Spinal cord (tissue), 10 donors: Measurements from ENCODE around the gene TMC4. TPM values are rescaled to one million over a fixed set of nuclear protein-coding genes. Genes with fewer than 3 reads are reported as not detected.
"Not testable (repeated sequence)": the region's sequence is repeated elsewhere in the genome, so short reads cannot be mapped to it uniquely, and the experiment has no call there.

Source experiments
- DNase-seq, 6 donors: peaks; one replicate each; pipeline versions ENCODE4 v3.0.0 to v3.0.0-alpha.2; 2013 to 2015; ENCODE audit warnings: low spot score in 6 of 6, low read depth in 4 of 6
- H3K27ac ChIP-seq: one replicate; pipeline ENCODE4 v1.5.1; 2013; ENCODE audit warnings: low read depth, low read length, control low read depth
- H3K27me3 ChIP-seq: one replicate; pipeline ENCODE4 v1.6.1; 2013; ENCODE audit warnings: low read length; ENCODE audit not compliant: control insufficient read depth, insufficient read depth
- H3K36me3 ChIP-seq: one replicate; pipeline ENCODE4 v1.6.1; 2013; ENCODE audit warnings: low read length; ENCODE audit not compliant: control insufficient read depth, insufficient read depth
- H3K4me1 ChIP-seq: one replicate; pipeline ENCODE4 v1.6.1; 2013; ENCODE audit warnings: low read length; ENCODE audit not compliant: control insufficient read depth, insufficient read depth
- H3K4me3 ChIP-seq: one replicate; pipeline ENCODE4 v1.5.1; 2013; ENCODE audit warnings: low read depth, low read length, control low read depth
- H3K9me3 ChIP-seq: one replicate; pipeline ENCODE4 v1.6.1; 2013; ENCODE audit warnings: low read length; ENCODE audit not compliant: control insufficient read depth, insufficient read depth
- WGBS: methylation state at CpG from one replicate; pipeline ENCODE4 v1.1.5; 2013; ENCODE audit warnings: missing lambda C conversion rate; ENCODE audit not compliant: insufficient coverage; 5-methylcytosine and 5-hydroxymethylcytosine counted together
- polyA plus RNA-seq, 2 donors: library from polyadenylated mRNA; unstranded; fragments of 120-200 nt; gene quantifications; one replicate each; pipeline ENCODE4 v1.2.1, GENCODE V29; 2013; ENCODE audit not compliant: insufficient read length in 2 of 2
- total RNA-seq, 2 donors: library from RNA; depleted of rRNA in 1 of 2; stranded (reverse); fragments of 120-200 nt in 1 of 2; fragments of >200 nt in 1 of 2; gene quantifications; one replicate each; pipeline versions ENCODE4 v1.2.3 to v1.2.4, GENCODE V29; 2013 to 2014
- donor health status: healthy.

Gene TMC4
- total and polyA plus RNA-seq, 4 donors: 0.50 to 4.2 (median 2.4) TPM

GRCh38 chr19:54211235-54211634 lies 38.3 kb upstream of the TMC4 start:
- DNase-seq: no peak
- 94% methylated on average over 12 of the region's 12 CpGs for WGBS
- Histone ChIP-seq H3K4me1 (peaks cover 20% of the 10 kb centered on the region), H3K9me3 (no peaks in the 10 kb centered on the region), H3K36me3 (peaks cover 35% of the 10 kb centered on the region), H3K27me3 (no peaks in the 10 kb centered on the region), H3K27ac (no peak overlapping the region), H3K4me3 (no peak overlapping the region)

- peaks cover 46% of the 10 kb centered on the region for H3K36me3 ChIP-seq
- no peak overlapping the region for H3K4me3 ChIP-seq
- 58% methylated on average over 6 of the region's 10 CpGs for WGBS
- peak overlapping the region; percentile 71 for H3K27ac ChIP-seq
- H3K27me3 ChIP-seq: no peaks in the 10 kb centered on the region
- DNase-seq: peak in 3 of 6 donors; percentile 59 to 87 (median 84)
- H3K9me3 ChIP-seq: no peaks in the 10 kb centered on the region
- H3K4me1 ChIP-seq: peaks cover 20% of the 10 kb centered on the region
These were observed 37.0 kb upstream of the TMC4 start for GRCh38 chr19:54209811-54210494.

DNA sequence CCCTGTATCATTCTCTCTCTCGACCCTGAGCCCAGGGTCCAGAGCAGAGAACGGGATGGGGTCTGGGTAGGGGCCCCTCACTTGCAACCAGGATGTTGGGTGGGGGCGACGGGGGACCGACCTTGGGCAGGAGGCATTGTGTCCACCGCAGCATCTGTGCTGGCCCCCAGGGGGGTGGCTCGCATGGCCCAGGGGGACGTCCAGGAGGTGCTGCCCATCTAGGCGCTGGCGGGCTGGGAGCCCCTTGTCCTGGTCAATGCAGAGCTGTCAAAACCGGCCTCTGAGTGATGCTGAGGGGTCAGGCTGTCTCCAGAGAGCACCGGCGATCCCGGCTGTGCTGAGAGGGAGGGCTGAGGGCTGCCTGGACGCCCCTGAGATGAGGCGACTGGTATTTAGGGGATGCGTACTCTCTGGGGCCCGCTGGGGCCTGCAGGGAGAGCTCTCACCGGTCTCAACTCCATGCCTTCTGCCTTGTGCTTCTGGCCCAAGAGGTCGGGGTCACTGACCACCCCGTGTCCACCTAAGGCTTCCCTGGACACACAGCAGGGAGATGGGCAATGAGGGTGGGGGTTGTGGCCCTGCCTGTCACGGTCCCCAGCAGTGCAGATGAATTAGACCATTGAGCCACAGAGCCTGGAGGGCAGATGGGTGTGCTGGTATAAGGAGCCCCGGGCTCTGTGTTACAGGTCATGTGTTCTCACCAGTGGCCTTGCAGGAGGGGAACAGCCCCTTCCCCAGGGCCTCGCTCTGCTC lies 36.3 kb upstream of the TMC4 start:
- H3K4me1 ChIP-seq: peaks cover 20% of the 10 kb centered on the region
- no peaks in the 10 kb centered on the region for H3K9me3 ChIP-seq
- H3K27me3 ChIP-seq: no peaks in the 10 kb centered on the region
- H3K27ac ChIP-seq: peak overlapping the region; percentile 71
- peaks cover 51% of the 10 kb centered on the region for H3K36me3 ChIP-seq
- no peak overlapping the region for H3K4me3 ChIP-seq
- DNase-seq: no peak
- WGBS: 41% methylated on average over 22 of the region's 24 CpGs

DNA sequence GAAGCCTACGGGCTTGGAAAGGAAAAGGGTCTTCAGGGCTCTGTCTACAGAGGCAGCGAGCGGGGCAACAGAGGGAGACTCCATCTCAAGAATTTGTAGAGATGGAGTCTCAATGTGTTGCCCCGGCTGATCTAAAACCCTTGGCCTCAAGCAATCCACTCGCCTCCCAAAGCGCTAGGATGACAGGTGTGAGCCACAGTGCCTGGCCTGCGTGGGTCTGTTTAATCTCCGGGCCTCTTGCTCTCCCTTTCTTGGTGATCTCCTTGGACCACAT lies 35.8 kb upstream of the TMC4 start:
- no peak overlapping the region for H3K4me3 ChIP-seq
- 77% methylated on average over 8 of the region's 8 CpGs for WGBS
- DNase-seq: no peak
- peaks cover 20% of the 10 kb centered on the region for H3K4me1 ChIP-seq
- peaks cover 56% of the 10 kb centered on the region for H3K36me3 ChIP-seq
- H3K9me3 ChIP-seq: no peaks in the 10 kb centered on the region
- peak overlapping the region; percentile 71 for H3K27ac ChIP-seq
- H3K27me3 ChIP-seq: no peaks in the 10 kb centered on the region

GRCh38 chr19:54207983-54208783 lies 35.2 kb upstream of the TMC4 start:
- Histone ChIP-seq H3K27ac (peak overlapping the region; percentile 54), H3K36me3 (peaks cover 61% of the 10 kb centered on the region), H3K4me1 (peaks cover 20% of the 10 kb centered on the region), H3K27me3 (no peaks in the 10 kb centered on the region), H3K4me3 (no peak overlapping the region), H3K9me3 (no peaks in the 10 kb centered on the region)
- DNase-seq: peak in 2 of 6 donors; percentile 6 to 60
- 72% methylated on average over 13 of the region's 18 CpGs for WGBS

DNA sequence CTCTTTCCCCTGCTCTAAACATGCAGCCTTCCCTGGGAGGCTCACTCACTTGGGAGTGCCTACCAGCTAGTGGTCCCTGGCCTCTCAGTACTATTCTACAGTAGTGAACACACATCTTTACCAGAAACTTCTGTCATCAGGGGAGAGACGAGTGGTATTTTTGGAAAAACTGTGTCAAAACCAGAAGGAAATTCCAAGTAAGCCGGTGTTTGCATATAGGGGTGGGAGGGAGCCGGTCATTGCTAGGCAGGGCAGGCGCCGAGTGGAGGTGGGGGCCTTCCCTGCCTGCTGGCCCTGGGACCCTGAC lies 34.7 kb upstream of the TMC4 start:
- Histone ChIP-seq H3K36me3 (peaks cover 67% of the 10 kb centered on the region), H3K27ac (peak overlapping the region; percentile 54), H3K4me3 (no peak overlapping the region), H3K27me3 (no peaks in the 10 kb centered on the region), H3K4me1 (peaks cover 20% of the 10 kb centered on the region), H3K9me3 (no peaks in the 10 kb centered on the region)
- DNase-seq: no peak
- WGBS: 92% methylated on average over 5 of the region's 5 CpGs

- 95% methylated on average over 13 of the region's 23 CpGs for WGBS
- H3K36me3 ChIP-seq: peaks cover 69% of the 10 kb centered on the region
- not testable (repeated sequence) for DNase-seq, H3K27ac ChIP-seq, H3K4me3 ChIP-seq, H3K9me3 ChIP-seq, H3K27me3 ChIP-seq
- H3K4me1 ChIP-seq: peaks cover 20% of the 10 kb centered on the region
These were observed 34.2 kb upstream of the TMC4 start for GRCh38 chr19:54207193-54207592.

DNA sequence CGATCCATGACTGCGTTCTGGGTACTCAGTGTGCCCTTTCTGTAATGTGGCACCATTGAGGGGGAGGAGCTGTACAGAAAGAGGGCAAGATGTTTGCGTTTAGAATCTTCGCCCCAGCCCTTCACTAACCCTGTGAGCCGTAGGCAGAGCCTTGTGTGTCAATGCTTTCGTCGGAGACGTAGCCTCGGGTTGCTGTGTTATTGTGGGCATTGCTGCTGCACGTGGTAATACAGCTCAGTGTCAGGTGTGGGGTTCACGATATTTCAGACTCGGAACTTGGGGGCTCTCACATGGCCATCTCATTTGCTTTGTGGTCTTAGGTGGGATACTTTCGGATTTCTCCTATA lies 33.8 kb upstream of the TMC4 start:
- no peak for DNase-seq
- Histone ChIP-seq H3K9me3 (no peaks in the 10 kb centered on the region), H3K27me3 (no peaks in the 10 kb centered on the region), H3K36me3 (peaks cover 73% of the 10 kb centered on the region), H3K4me3 (no peak overlapping the region), H3K27ac (no peak overlapping the region), H3K4me1 (peaks cover 24% of the 10 kb centered on the region)
- 86% methylated on average over 13 of the region's 13 CpGs for WGBS

DNA sequence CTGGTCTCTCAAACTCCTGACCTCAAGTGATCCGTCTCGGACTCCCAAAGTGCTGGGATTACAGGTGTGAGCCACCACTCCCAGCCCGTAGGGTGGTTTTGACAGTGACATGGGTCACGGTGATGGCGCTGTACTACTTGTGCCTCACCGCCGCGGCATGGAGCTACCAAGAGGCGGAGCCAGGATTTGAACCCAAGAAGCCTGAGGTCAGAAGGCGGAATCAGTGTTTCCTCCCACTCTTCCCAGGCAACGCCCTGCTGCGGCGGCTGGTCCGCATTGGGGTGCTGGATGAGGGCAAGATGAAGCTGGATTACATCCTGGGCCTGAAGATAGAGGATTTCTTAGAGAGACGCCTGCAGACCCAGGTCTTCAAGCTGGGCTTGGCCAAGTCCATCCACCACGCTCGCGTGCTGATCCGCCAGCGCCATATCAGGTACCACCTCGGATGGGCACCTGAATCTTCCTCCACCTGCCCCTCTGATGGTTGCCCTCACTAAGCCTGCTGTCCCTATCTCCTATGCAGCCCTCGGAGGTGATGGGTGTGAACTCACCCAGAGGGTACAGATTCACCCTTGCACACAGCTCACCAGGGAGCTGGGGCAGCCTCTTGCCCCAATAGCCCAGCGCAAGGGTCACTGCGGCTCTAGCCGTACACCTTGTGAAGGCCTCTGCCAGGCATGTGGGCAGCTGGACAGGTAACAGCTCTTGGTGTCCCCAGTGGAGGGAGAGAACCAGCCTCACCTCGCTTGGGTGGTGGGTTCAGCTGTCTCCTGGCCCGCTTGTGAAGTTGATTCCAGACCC lies 33.3 kb upstream of the TMC4 start:
- Histone ChIP-seq H3K27ac (no peak overlapping the region), H3K9me3 (no peaks in the 10 kb centered on the region), H3K36me3 (peaks cover 76% of the 10 kb centered on the region), H3K4me3 (no peak overlapping the region), H3K27me3 (no peaks in the 10 kb centered on the region), H3K4me1 (peaks cover 30% of the 10 kb centered on the region)
- no peak for DNase-seq
- 94% methylated on average over 22 of the region's 27 CpGs for WGBS
